Activated CD4-positive, alpha-beta T cell treated with anti-CD3 and anti-CD28 coated beads, Interleukin-2, amount 10 ng/mL, durations not matched to agents 24 days and 14 days (primary cell): Measurements from ENCODE around the gene TMEM43. TPM values are rescaled to one million over a fixed set of nuclear protein-coding genes. Genes with fewer than 3 reads are reported as not detected.

Experiments
- DNase-seq: peaks from one replicate; pipeline ENCODE4 v3.0.0; 2022
- H3K27ac Mint-ChIP-seq: one replicate; pipeline ENCODE4 v1.8.0; 2022; ENCODE audit warnings: mild to moderate bottlenecking, mixed read lengths
- H3K27me3 Mint-ChIP-seq: one replicate; pipeline ENCODE4 v1.8.0; 2022; ENCODE audit warnings: mixed read lengths
- H3K36me3 Mint-ChIP-seq: one replicate; pipeline ENCODE4 v1.8.0; 2022; ENCODE audit warnings: low read depth, mild to moderate bottlenecking, mixed read lengths
- H3K4me1 Mint-ChIP-seq: one replicate; pipeline ENCODE4 v1.8.0; 2021; ENCODE audit warnings: mixed read lengths
- H3K4me3 Mint-ChIP-seq: one replicate; pipeline ENCODE4 v1.8.0; 2022; ENCODE audit warnings: mild to moderate bottlenecking, moderate library complexity, mixed read lengths
- H3K9me3 Mint-ChIP-seq: one replicate; pipeline ENCODE4 v1.8.0; 2021; ENCODE audit warnings: mixed read lengths
- intact Hi-C: fragments of 100-400 bp; cut with micrococcal nuclease; formaldehyde crosslinking; loops from one replicate; pipeline ENCODE4 v1.15.1; 2023
- total RNA-seq: library from RNA; stranded (reverse); gene quantifications from 2 replicates; pipeline ENCODE4 v1.2.3, GENCODE V29; 2022

The TMEM43 gene
- total RNA-seq, 1 donor from 2014 or later = 39.4 TPM

DNA sequence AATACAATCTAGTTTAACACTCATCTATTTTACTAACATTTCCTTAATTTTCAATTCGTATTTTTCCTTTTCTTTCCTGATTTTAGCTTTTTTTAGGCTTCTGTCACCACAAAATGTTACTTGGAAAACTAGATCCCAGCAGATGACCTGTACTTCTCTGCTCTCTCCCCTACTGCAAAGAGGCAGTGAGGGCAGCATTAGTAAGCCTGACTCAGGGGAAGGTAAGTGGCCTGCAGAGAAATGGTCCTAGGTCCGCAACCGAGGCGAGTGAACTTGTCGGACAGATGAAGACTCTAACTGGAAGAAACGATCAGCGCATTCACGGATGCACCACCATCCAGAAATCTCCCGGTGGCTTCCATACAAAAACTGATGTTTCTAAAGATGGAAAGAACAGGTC, 20.4 kb downstream of the TMEM43 start:
- H3K27ac Mint-ChIP-seq = peak overlapping the region; percentile 84
- H3K9me3 Mint-ChIP-seq = no peaks in the 10 kb centered on the region
- H3K4me1 Mint-ChIP-seq = peaks cover 30% of the 10 kb centered on the region
- peaks cover 53% of the 10 kb centered on the region for H3K36me3 Mint-ChIP-seq
- DNase-seq = no peak
- no peaks in the 10 kb centered on the region for H3K27me3 Mint-ChIP-seq
- intact Hi-C loops = no loop called here
- peak overlapping the region; percentile 49 for H3K4me3 Mint-ChIP-seq

DNA sequence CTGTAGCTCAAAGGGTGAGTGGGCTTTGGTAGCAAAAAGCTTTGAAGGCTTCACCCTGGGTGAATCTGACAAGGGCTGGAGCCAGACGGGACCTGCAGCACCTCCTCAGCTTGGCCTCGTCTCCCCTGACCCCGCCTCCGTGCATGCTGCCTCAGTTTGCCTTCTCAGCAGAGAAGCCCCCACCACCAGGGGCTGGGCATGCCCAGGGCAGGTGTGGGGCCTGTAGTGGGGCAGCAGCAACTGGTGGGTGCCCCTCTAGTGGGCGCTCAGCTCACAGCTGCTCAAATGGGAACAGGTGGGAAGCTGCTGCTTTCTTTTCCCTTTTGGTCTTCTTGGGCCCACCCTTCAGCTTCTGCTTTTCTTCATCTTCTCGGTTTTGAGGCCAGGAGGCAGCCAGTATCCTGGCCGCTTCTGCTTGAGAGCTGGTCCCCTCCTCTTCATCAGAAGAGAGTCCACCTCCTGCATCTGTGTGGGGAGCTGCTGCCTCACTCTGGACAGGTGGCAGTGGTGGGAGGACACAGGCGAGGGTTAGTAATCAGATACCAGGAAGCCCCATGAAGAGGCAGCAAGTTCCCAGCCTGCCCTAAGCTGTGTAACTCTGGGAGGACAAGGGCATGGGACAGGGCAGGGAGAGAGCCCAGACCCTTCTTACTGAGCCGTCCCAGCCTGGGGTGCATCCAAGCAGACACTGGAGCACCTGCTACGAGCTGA, 21.0 kb downstream of the TMEM43 start:
- Mint-ChIP-seq H3K9me3 (no peaks in the 10 kb centered on the region), H3K27me3 (no peaks in the 10 kb centered on the region), H3K4me3 (no peak overlapping the region), H3K36me3 (peaks cover 49% of the 10 kb centered on the region), H3K4me1 (peaks cover 30% of the 10 kb centered on the region), H3K27ac (peak overlapping the region; percentile 84)
- intact Hi-C loops = no loop called here
- DNase-seq = no peak

DNA sequence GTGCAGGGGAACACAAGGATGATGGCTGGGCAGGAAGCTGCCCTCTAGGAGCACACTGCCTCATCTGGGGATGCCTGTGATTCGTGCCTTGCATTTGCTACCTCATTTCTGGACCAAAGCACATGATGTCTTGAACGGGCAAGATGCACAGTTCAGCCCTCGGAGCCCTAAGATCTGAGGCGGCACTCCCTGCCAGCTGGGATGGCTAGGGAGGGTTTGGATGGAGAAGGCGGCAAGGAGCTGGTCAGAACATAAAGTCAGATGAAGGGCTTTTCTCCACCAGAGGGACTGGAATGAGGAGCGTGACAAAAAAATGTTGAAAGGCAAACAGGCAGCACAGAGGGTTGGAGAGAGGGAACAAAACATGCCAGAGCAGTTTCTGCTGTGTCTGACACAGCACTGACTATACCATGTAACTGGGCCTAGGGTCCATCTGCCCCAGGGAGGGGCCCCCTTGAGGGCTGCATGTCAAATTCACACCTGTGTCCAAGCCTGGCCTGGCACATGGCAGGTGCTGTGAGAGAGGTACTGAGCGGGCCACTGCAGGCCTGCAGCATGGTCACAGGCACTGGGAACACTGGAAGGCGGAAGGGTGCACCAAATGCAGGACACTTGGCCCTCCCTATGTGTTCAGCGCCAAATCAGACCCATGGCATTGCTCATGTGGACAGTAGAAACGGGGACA, 21.7 kb downstream of the TMEM43 start:
- Mint-ChIP-seq H3K4me3 (no peak overlapping the region), H3K4me1 (peaks cover 28% of the 10 kb centered on the region), H3K36me3 (peaks cover 44% of the 10 kb centered on the region), H3K27me3 (no peaks in the 10 kb centered on the region), H3K27ac (peak overlapping the region; percentile 84), H3K9me3 (no peaks in the 10 kb centered on the region)
- no peak for DNase-seq
- intact Hi-C loops = no loop called here

DNA sequence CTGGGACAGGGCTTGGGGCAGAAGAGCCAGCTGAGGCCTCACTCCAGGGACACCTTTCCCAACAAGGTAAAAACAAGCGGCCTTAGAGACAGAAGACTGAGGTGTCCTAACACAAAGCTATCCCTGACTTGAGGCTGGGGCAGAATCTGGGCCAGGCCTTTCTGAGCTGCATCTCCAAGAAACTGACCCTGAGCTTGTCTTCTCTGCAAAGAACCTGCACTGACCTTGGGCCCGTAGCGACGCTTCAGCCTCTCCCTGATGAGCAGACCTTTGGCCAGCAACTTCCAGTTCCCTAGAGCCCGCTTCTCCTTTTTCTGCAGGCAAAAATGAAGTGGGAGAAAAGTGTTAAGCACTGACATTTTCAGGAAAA, 22.2 kb downstream of the TMEM43 start:
- DNase-seq = no peak
- Mint-ChIP-seq H3K27ac (peak overlapping the region; percentile 84), H3K27me3 (no peaks in the 10 kb centered on the region), H3K4me3 (no peak overlapping the region), H3K9me3 (no peaks in the 10 kb centered on the region), H3K4me1 (peaks cover 24% of the 10 kb centered on the region), H3K36me3 (peaks cover 38% of the 10 kb centered on the region)
- intact Hi-C loops = no loop called here

DNA sequence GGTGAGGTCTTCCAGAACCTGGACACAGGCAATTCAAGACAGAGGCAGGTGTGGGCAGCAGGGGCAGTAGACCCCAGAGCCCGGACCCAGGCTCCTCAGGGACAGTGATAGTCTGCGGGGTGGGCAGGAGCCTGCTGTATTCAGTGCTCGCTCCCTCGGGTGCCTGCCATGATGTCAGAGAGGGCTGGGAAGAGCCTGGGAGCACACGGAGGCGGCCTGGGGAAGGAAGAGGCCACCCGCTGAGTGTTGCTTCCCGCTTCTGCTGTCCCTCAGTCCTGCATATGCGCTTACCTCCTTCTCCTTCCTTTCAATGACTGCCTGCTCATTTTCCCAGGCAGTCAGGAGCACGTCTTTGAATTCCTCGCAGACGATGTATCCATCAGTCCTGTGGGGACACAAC, 22.8 kb downstream of the TMEM43 start:
- intact Hi-C loops = no loop called here
- H3K9me3 Mint-ChIP-seq = no peaks in the 10 kb centered on the region
- peaks cover 34% of the 10 kb centered on the region for H3K36me3 Mint-ChIP-seq
- H3K27me3 Mint-ChIP-seq = no peaks in the 10 kb centered on the region
- no peak for DNase-seq
- no peak overlapping the region for H3K4me3 Mint-ChIP-seq
- H3K27ac Mint-ChIP-seq = no peak overlapping the region
- peaks cover 19% of the 10 kb centered on the region for H3K4me1 Mint-ChIP-seq

DNA sequence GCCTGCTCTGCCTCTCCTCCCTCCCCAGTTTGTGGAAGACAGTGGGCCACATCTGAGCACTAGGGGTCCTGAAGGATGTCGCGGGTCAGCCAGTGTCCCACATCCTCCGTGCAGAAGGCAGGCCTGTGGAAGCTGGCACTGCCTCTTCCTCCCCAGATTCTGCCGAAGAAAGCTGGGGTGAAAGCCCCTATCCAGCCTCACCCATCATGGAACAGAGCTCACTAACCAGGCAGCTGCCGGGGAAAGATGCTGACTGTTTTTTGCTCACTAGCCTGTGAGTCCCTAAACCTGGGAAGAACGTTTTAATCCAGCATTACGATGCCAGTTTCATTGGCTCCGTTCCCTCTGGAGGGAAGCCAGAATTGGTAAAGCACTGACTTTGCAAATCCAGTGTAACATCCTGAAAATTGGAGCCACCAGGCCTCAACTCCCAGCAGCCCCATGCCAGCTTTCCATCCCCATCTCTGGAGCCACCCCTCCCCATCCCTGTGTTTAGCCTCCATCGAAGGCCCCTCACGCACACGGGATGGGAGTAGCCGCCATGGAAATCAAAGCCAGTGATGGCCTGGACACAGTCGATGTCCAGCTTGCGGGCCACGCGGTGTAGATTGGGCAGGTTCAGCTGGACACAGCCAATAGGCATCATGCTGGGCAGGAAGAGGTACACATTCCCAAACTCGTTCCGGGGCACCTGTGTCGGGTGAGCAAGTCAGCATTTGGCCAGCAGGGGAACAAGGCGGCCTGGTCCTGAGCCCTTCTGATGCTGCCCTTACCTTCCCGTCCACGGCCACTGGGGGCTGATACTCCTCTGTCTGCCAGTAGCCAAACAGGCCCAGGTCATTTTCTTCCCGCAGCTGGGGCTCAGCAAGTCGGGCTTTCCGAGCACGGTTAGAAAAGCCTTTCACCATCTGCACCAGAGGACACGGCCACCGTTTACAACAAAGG, 23.5 kb downstream of the TMEM43 start:
- Mint-ChIP-seq H3K27me3 (no peaks in the 10 kb centered on the region), H3K4me1 (peaks cover 12% of the 10 kb centered on the region), H3K9me3 (no peaks in the 10 kb centered on the region), H3K27ac (no peak overlapping the region), H3K36me3 (peaks cover 31% of the 10 kb centered on the region), H3K4me3 (no peak overlapping the region)
- DNase-seq = no peak
- intact Hi-C loops = no loop called here

DNA sequence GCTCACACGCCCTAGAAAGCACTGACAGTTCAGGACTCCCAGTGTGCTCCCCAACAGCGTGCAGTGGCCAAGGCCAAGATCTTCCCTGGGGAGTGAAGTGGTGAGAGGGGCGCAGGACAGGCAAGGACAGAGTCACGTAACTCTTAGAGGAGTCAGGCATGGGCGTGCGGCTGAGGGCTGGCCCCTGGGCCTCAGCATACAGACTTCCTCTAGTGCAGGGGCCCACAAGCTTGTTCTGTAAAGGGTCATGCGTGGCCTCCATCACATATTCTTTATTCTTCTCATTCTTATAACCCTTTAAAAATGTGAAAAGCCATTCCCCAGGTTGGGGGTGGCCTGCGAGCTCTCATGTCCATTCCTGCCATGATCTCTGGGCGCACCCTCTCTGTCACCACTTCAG, 25.2 kb downstream of the TMEM43 start:
- Mint-ChIP-seq H3K27ac (no peak overlapping the region), H3K9me3 (no peaks in the 10 kb centered on the region), H3K4me1 (peaks cover 6% of the 10 kb centered on the region), H3K36me3 (peaks cover 39% of the 10 kb centered on the region), H3K4me3 (no peak overlapping the region), H3K27me3 (no peaks in the 10 kb centered on the region)
- no peak for DNase-seq
- intact Hi-C loops = no loop called here

DNA sequence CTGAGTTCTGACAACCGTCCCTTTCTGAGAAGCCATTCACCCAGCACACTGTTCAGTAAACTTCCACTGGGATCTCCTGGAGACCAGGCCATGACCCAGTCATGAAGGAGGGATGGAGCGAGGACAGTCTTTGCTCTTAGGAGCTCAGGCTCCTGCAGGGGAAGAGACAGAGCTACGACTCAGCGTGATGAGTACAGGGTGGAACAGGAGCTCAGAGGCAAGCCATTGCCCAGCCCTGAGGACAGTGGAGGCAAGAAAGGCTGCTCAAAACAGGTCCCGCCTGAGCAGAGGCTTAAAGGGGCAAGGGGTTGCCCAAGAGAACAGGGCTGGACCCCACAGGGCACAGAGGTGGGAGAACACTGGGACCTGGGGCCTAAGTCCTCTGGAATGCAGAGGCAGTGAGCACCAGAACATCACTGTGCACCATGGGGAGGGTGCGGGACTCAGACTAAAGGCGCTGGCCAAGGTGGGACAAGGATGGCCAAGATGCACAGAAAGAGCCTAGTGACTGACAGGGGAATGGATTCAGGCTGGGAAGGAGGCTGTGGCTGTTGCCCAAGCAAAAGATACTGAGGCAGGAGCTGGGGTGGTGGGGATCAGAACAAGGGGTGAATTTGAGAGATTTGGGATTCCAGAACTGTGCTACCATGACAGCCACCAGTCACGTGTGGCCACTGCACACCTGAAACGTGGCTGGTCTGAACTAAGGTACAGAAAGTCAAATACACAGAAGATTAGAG, 25.8 kb downstream of the TMEM43 start:
- Mint-ChIP-seq H3K36me3 (peaks cover 35% of the 10 kb centered on the region), H3K27me3 (no peaks in the 10 kb centered on the region), H3K9me3 (no peaks in the 10 kb centered on the region), H3K27ac (no peak overlapping the region), H3K4me1 (peaks cover 3% of the 10 kb centered on the region), H3K4me3 (no peak overlapping the region)
- no peak for DNase-seq
- intact Hi-C loops = no loop called here

DNA sequence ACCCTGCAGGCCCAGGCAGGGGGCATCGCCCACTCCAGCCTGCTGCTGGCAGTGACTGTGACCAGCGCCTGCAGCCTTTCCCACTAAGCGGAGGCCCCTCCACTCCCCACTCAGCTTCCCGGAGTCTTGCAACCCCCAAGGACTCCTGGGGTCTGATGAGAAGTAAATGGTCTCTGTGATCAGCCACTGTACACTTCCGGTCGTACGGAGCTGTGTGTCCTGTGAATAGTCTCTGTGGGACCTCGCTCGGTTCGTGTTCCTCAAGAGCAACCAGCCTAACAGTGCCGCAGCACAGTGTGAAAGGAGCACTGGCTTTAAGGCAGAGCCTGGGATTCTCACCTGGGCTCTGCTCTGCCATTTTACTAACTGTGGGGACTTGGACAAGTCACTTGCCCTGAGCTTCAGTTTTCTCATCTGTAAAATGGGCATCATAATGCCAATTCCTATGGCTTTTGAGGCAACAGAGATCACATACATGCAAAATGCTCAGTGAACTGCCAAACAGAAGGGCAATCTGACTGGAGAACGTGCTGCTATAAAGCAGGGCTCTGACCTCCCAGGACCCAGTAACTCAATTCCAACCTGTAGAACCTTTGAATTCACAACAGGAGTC, 26.7 kb downstream of the TMEM43 start:
- Mint-ChIP-seq H3K27ac (no peak overlapping the region), H3K36me3 (peaks cover 34% of the 10 kb centered on the region), H3K4me3 (no peak overlapping the region), H3K27me3 (no peaks in the 10 kb centered on the region), H3K9me3 (no peaks in the 10 kb centered on the region), H3K4me1 (peaks cover 5% of the 10 kb centered on the region)
- intact Hi-C loops = no loop called here
- no peak for DNase-seq

DNA sequence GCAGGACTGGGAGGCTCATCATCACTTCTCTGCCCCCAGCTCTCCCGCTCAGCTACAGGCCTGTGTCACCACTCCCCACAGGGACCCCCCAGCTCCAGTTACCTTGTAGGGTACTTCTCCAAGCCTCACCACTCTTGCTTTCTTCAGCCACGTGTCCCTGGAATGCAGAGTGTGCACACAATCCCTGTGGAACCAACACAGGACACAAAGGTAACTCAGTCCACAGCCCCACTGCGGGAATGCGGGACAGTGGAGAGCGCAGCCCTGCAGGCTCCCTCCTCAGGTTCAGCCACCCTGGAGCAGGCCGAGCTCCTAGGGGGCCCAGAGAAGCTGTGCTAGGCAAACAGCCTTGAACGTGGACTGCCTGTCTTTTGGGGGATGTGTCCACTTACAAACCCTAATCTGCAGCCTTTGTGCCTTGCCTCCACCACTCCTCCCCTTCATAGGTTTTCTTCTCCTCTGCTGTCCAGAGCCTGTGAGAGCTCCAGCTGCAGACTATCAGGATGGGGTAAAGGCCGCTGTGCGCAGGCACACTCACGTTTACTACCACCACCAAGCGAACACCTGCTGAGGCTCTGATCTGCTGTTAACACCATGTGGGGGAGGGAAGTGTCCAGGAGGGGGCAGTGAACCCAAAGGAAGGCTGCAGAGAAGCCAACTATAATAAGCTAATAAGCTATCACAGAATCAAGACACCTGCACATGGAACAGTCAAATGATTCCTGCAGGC, 27.5 kb downstream of the TMEM43 start:
- Mint-ChIP-seq H3K27ac (no peak overlapping the region), H3K9me3 (no peaks in the 10 kb centered on the region), H3K4me3 (no peak overlapping the region), H3K27me3 (no peaks in the 10 kb centered on the region), H3K36me3 (peaks cover 29% of the 10 kb centered on the region), H3K4me1 (peaks cover 5% of the 10 kb centered on the region)
- intact Hi-C loops = no loop called here
- DNase-seq = no peak

DNA sequence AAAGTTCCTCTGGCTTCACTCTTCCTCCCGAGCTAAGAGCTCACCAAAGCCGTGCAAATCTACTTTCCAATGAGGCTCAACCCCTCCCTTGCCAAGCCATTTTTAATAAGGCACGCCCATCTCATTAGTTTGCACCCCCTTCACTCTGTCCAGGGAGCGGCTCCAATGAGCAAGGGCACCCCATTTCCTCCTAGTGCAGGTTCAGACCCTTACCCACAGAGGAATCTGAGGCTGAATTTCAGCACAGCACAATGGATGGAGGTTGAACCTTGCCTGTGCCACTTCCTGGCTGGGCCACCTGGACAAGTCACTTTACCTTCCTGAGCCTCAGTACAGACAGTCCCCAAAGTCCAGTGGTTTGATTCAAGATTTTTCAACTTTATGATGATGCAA, 28.1 kb downstream of the TMEM43 start:
- Mint-ChIP-seq H3K27me3 (no peaks in the 10 kb centered on the region), H3K36me3 (peaks cover 29% of the 10 kb centered on the region), H3K9me3 (no peaks in the 10 kb centered on the region), H3K27ac (no peak overlapping the region), H3K4me1 (peaks cover 5% of the 10 kb centered on the region), H3K4me3 (no peak overlapping the region)
- no peak for DNase-seq
- intact Hi-C loops = no loop called here

DNA sequence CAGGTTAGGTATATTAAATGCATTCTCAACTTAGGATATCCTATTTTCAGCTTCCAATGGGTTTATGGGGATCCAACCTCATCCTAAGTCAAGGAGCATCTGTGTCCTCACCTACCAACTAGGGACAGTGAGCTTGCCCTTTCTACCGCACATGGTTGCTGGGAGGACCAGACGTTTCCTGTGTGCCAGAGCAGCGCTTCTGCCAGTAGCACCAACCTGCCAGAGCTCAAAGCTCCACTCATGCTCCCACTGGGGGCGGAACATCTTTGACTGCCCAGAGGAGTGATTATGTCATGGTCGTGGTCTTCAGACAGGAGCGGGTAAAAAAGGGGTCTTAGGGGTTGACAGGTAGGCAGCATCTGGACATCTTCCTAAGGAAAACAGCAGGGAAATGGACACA, 28.8 kb downstream of the TMEM43 start:
- H3K27me3 Mint-ChIP-seq = no peaks in the 10 kb centered on the region
- H3K36me3 Mint-ChIP-seq = peaks cover 35% of the 10 kb centered on the region
- no peak overlapping the region for H3K27ac Mint-ChIP-seq
- intact Hi-C loops = no loop called here
- H3K9me3 Mint-ChIP-seq = no peaks in the 10 kb centered on the region
- peaks cover 5% of the 10 kb centered on the region for H3K4me1 Mint-ChIP-seq
- no peak for DNase-seq
- H3K4me3 Mint-ChIP-seq = no peak overlapping the region

DNA sequence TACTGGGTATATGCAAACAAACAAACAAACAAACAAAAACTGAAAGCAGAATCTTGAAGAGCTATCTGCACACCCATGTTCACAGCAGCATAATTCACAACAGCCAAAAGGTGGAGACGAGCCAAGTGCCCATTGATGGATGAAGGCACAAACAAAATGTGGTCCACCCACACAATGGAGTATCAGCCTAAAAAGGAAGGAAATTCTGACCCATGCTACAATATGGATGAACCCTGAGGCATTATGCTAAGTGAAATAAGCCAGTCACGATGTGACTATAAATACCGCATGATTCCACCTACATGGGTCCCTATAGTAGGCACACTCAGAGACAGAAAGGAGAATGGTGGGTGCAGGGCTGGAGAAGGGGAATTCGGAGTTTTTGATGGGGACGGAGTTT, 29.4 kb downstream of the TMEM43 start:
- H3K9me3 Mint-ChIP-seq = no peaks in the 10 kb centered on the region
- intact Hi-C loops = no loop called here
- no peak overlapping the region for H3K27ac Mint-ChIP-seq
- peaks cover 5% of the 10 kb centered on the region for H3K4me1 Mint-ChIP-seq
- H3K4me3 Mint-ChIP-seq = no peak overlapping the region
- H3K36me3 Mint-ChIP-seq = peaks cover 39% of the 10 kb centered on the region
- DNase-seq = no peak
- H3K27me3 Mint-ChIP-seq = no peaks in the 10 kb centered on the region
